Endothelial cell of umbilical vein (primary cell): ENCODE measurements around the gene PPP1R16B. TPM values are rescaled to one million over a fixed set of nuclear protein-coding genes. Genes with fewer than 3 reads are reported as not detected.

ENCODE experiments used
- BruUV-seq: library from RNA; stranded (reverse); fragments of 400-500 nt; replicated peaks from 2 replicates; lab custom pipeline; 2021; lab: Mats Ljungman, UMichigan
- CTCF ChIA-PET: fragments of 300-600, 350-600 bp; sonication (Branson Sonifier 250); formaldehyde crosslinking; loops from one replicate; lab custom pipeline; 2021; ENCODE audit warnings: antibody characterized with exemption, inconsistent platforms; lab: Charles Lee
- POLR2A ChIA-PET: fragments of 300-600, 350-600 bp; sonication (Branson Sonifier 250); formaldehyde crosslinking; loops from one replicate; lab custom pipeline; 2021; ENCODE audit warnings: antibody characterized with exemption, inconsistent platforms; lab: Charles Lee
- DNase-seq: peaks from one replicate; pipeline ENCODE4 v3.0.0-alpha.2; 2011; ENCODE audit warnings: low read depth, low spot score
- FAIRE-seq: peaks from 2 replicates; lab custom pipeline; 2011; peaks lifted over from hg19 to GRCh38; lab: Jason Lieb, UNC
- H2AFZ ChIP-seq: 2 replicates; pipeline ENCODE4 v1.6.0; 2012; ENCODE audit warnings: low read depth, low read length, control low read depth, inconsistent platforms
- H3K27ac ChIP-seq: 2 replicates; pipeline ENCODE4 v1.5.1; 2011; ENCODE audit warnings: low read depth, mild to moderate bottlenecking, control low read depth, low read length, moderate library complexity; ENCODE audit not compliant: insufficient read depth
- H3K27me3 ChIP-seq, 2 experiments: 2 replicates each; pipeline versions ENCODE4 v1.6.0 to v1.6.1; 2011; ENCODE audit warnings: low read length in 2 of 2, mixed read lengths in 1 of 2; ENCODE audit not compliant: control insufficient read depth in 2 of 2, insufficient read depth in 2 of 2
- H3K36me3 ChIP-seq, 2 experiments: 2 replicates in 1 of 2; 3 replicates in 1 of 2; pipeline ENCODE4 v1.5.1; 2011; ENCODE audit warnings: low read length in 2 of 2, mild to moderate bottlenecking in 1 of 2, moderate library complexity in 1 of 2; ENCODE audit not compliant: control insufficient read depth in 2 of 2, insufficient read depth in 2 of 2; ENCODE audit errors: extremely low read depth in 1 of 2
- H3K4me1 ChIP-seq: 3 replicates; pipeline ENCODE4 v1.5.1; 2011; ENCODE audit warnings: mild to moderate bottlenecking, low read length; ENCODE audit not compliant: control insufficient read depth, insufficient read depth; ENCODE audit errors: extremely low read depth
- H3K4me2 ChIP-seq: 2 replicates; pipeline ENCODE4 v1.6.1; 2011; ENCODE audit warnings: low read length, control low read depth, mixed read lengths; ENCODE audit not compliant: insufficient read depth
- H3K4me3 ChIP-seq, 3 experiments: fragments of 200-600 bp in 1 of 3; sonication (generic), shearing (Covaris generic) in 1 of 3; replicated peaks in 1 of 3; 2 replicates each; pipeline ENCODE4 v1.5.1; 2011 to 2016; ENCODE audit warnings: control low read depth in 3 of 3, low read length in 3 of 3, mild to moderate bottlenecking in 2 of 3, inconsistent platforms in 1 of 3, low read depth in 1 of 3, moderate library complexity in 1 of 3; ENCODE audit not compliant: insufficient read depth in 1 of 3
- H3K79me2 ChIP-seq: 2 replicates; pipeline ENCODE4 v1.6.0; 2012; ENCODE audit warnings: low read length, inconsistent platforms; ENCODE audit not compliant: control insufficient read depth, insufficient read depth
- H3K9ac ChIP-seq: replicated peaks from 2 replicates; pipeline ENCODE3; 2011; ENCODE audit warnings: low read length, control low read depth; ENCODE audit not compliant: insufficient read depth; ENCODE audit errors: extremely low read depth
- H3K9me1 ChIP-seq: replicated peaks from 3 replicates; pipeline ENCODE4 v1.6.0; 2011; ENCODE audit warnings: mild to moderate bottlenecking, low read length; ENCODE audit not compliant: control insufficient read depth, insufficient read depth; ENCODE audit errors: extremely low read depth
- H3K9me3 ChIP-seq: replicated peaks from 2 replicates; pipeline ENCODE4 v1.5.1; 2012; ENCODE audit warnings: low read length, inconsistent platforms; ENCODE audit not compliant: control insufficient read depth, insufficient read depth
- H4K20me1 ChIP-seq: replicated peaks from 2 replicates; pipeline ENCODE3; 2011; ENCODE audit warnings: mild to moderate bottlenecking, low read length; ENCODE audit not compliant: control insufficient read depth, insufficient read depth; ENCODE audit errors: extremely low read depth
- CTCF ChIP-seq, 2 donors: IDR thresholded peaks; 1 replicate in 1 of 2; 2 replicates in 1 of 2; pipeline ENCODE4 v1.5.1; 2011; ENCODE audit warnings: low read length in 2 of 2, mild to moderate bottlenecking in 2 of 2, moderate library complexity in 2 of 2, control low read depth in 1 of 2, inconsistent platforms in 1 of 2, low read depth in 1 of 2; ENCODE audit not compliant: insufficient read depth in 1 of 2; ENCODE audit errors: extremely low read depth in 1 of 2
- EZH2 ChIP-seq: IDR thresholded peaks from 2 replicates; pipeline ENCODE4 v1.6.1; 2012; ENCODE audit warnings: borderline replicate concordance, low read depth, mild to moderate bottlenecking, moderate library complexity, low read length, inconsistent platforms; ENCODE audit not compliant: severe bottlenecking
- FOS ChIP-seq: IDR thresholded peaks from 2 replicates; pipeline ENCODE4 v1.6.1; 2011; ENCODE audit warnings: mild to moderate bottlenecking, low read length, moderate library complexity, borderline replicate concordance; ENCODE audit not compliant: insufficient read depth
- GATA2 ChIP-seq: IDR thresholded peaks from 2 replicates; pipeline ENCODE4 v1.7.0; 2011; ENCODE audit warnings: low read depth, mild to moderate bottlenecking, moderate library complexity, mixed read lengths, low read length; ENCODE audit not compliant: insufficient read length, insufficient read depth
- JUN ChIP-seq: IDR thresholded peaks from 2 replicates; pipeline ENCODE4 v1.6.1; 2011; ENCODE audit warnings: borderline replicate concordance, low read depth; ENCODE audit not compliant: insufficient read length, insufficient read depth
- MAX ChIP-seq: IDR thresholded peaks from 2 replicates; pipeline ENCODE4 v1.6.1; 2011; ENCODE audit not compliant: insufficient read depth, insufficient read length
- MYC ChIP-seq: IDR thresholded peaks from one replicate; pipeline ENCODE4 v1.6.1; 2011; ENCODE audit warnings: mild to moderate bottlenecking, low read depth, low read length
- POLR2A ChIP-seq: IDR thresholded peaks from 2 replicates; pipeline ENCODE4 v1.6.1; 2012; ENCODE audit warnings: low read depth, mild to moderate bottlenecking, control low read depth, low read length
- POLR2AphosphoS5 ChIP-seq: IDR thresholded peaks from 2 replicates; pipeline ENCODE4 v1.6.1; 2012; ENCODE audit warnings: low read depth, mild to moderate bottlenecking, control low read depth, low read length, moderate library complexity; ENCODE audit not compliant: insufficient read depth
- dilution Hi-C: fragments of 300-500 bp; cut with MboI; formaldehyde crosslinking; loops from one replicate; pipeline ENCODE4 v1.15.0; 2019; ENCODE audit warnings: low sequenced_read_pairs; ENCODE audit not compliant: extremely low pct_ligation_motif_present
- intact Hi-C: fragments of 100-400 bp; cut with micrococcal nuclease; formaldehyde crosslinking; loops from one replicate; pipeline ENCODE4 v1.10.0; 2022
- polyA plus RNA-seq, 4 experiments: library from polyadenylated mRNA; depleted of rRNA in 3 of 4; stranded (reverse) in 3 of 4; unstranded in 1 of 4; fragments of >200 nt; gene quantifications; 2 replicates each; pipeline versions ENCODE4 v1.2.1 to v1.2.3, GENCODE V29; 2011 to 2012; ENCODE audit warnings: missing spikeins in 1 of 4
- total RNA-seq: library from RNA; stranded (reverse); gene quantifications from 2 replicates; pipeline ENCODE4 v1.2.3, GENCODE V29; 2021

PPP1R16B gene
- total and polyA plus RNA-seq, 2 donors (not counting 3 experiments of a cell fraction or from before 2014, with no cell fraction given): 34.7 to 68.1 TPM

- BruUV-seq: no TSS peak
These were observed 131.5 kb downstream of the PPP1R16B start for GRCh38 chr20:38937000-38937399.

More at GRCh38 chr20:38937000-38937399, 131.5 kb downstream of the PPP1R16B start:
- POLR2A ChIA-PET: no interaction called here
- Histone ChIP-seq H3K9ac (no peak overlapping the region), H3K9me1 (no peaks in the 10 kb centered on the region), H3K4me3 (no peak overlapping the region), H3K27me3 (no peaks in the 10 kb centered on the region), H3K4me1 (peaks cover 23% of the 10 kb centered on the region), H3K4me2 (no peak overlapping the region), H3K79me2 (peaks cover 100% of the 10 kb centered on the region), H4K20me1 (no peaks in the 10 kb centered on the region), H3K9me3 (no peaks in the 10 kb centered on the region), H3K27ac (no peak overlapping the region), H2AFZ (no peak overlapping the region), H3K36me3 (peaks cover 0 to 6% of the 10 kb centered on the region in 2 experiments)
- intact Hi-C loops: no loop called here
- DNase-seq (no peak), FAIRE-seq (no peak)
- TF ChIP-seq FOS (no peak), MYC (no peak), POLR2AphosphoS5 (no peak), POLR2A (no peak), JUN (no peak), MAX (no peak), EZH2 (no peak), CTCF (IDR thresholded peaks at IDR 0.05; ENCODE audit: extremely low read depth in 1 of 2, insufficient read depth in 1 of 2, low read depth in 1 of 2, low read length in 2 of 2) (no peak), GATA2 (no peak)
- dilution Hi-C loops: no loop called here
- CTCF ChIA-PET: interaction anchor here (0.6 to 1.7 kb wide), 5 partner anchors 9 to 27 kb away, joined by 3 to 9 read pairs (median 3); partner anchors contain the start of genes DHX35 and FAM83D
